Lung (tissue), 12 donors: ENCODE results near the gene CTDSPL. TPM values are rescaled to one million over a fixed set of nuclear protein-coding genes. Genes with fewer than 3 reads are reported as not detected.

Experiments used
- ATAC-seq: fragments of 200-7000 bp; cut with Tn5 transposase; one replicate; pipeline ENCODE4 v1.9.1; 2020; ENCODE audit warnings: moderate number of reproducible peaks; ENCODE audit not compliant: insufficient read depth, low FRiP score
- DNase-seq, 3 donors: peaks; one replicate each; pipeline ENCODE4 v3.0.0-alpha.2; 2013 to 2017
- H3K27ac ChIP-seq, 2 donors: one replicate each; pipeline ENCODE4 v1.5.1; 2013; ENCODE audit warnings: mild to moderate bottlenecking in 2 of 2, moderate library complexity in 2 of 2, control low read depth in 1 of 2, inconsistent platforms in 1 of 2, low read depth in 1 of 2, low read length in 1 of 2
- H3K27me3 ChIP-seq, 3 donors: one replicate each; pipeline ENCODE4 v1.5.1; 2013; ENCODE audit warnings: low read length in 2 of 3; ENCODE audit not compliant: control insufficient read depth in 3 of 3, insufficient read depth in 3 of 3
- H3K36me3 ChIP-seq, 4 donors: one replicate each; pipeline ENCODE4 v1.5.1; 2013; ENCODE audit warnings: low read length in 4 of 4, mild to moderate bottlenecking in 1 of 4, moderate library complexity in 1 of 4; ENCODE audit not compliant: control insufficient read depth in 4 of 4, insufficient read depth in 4 of 4
- H3K4me1 ChIP-seq, 5 donors: one replicate each; pipeline ENCODE4 v1.5.1; 2013; ENCODE audit warnings: low read length in 5 of 5, mild to moderate bottlenecking in 2 of 5, moderate library complexity in 1 of 5; ENCODE audit not compliant: control insufficient read depth in 5 of 5, insufficient read depth in 5 of 5
- H3K4me3 ChIP-seq: one replicate; pipeline ENCODE4 v1.5.1; 2013; ENCODE audit warnings: mild to moderate bottlenecking, control low read depth, moderate library complexity
- H3K9ac ChIP-seq, 2 donors: one replicate each; pipeline ENCODE4 v1.5.1; 2013; ENCODE audit warnings: low read length in 2 of 2, control low read depth in 1 of 2; ENCODE audit not compliant: insufficient read depth in 1 of 2
- H3K9me3 ChIP-seq, 4 donors: one replicate each; pipeline ENCODE4 v1.5.1; 2013; ENCODE audit warnings: low read length in 3 of 4, mild to moderate bottlenecking in 1 of 4, moderate library complexity in 1 of 4; ENCODE audit not compliant: control insufficient read depth in 4 of 4, insufficient read depth in 3 of 4
- CTCF ChIP-seq: IDR thresholded peaks from 2 replicates; pipeline ENCODE4 v1.5.1; 2012; ENCODE audit warnings: mild to moderate bottlenecking; ENCODE audit errors: control extremely low read depth, extremely low read depth
- WGBS, 2 donors: extraction: QIAGEN DNeasy Blood & Tissue Kit; methylation state at CpG; one replicate each; pipeline ENCODE4 v1.1.7; 2013; 5-methylcytosine and 5-hydroxymethylcytosine counted together
- polyA plus RNA-seq, 2 donors: library from polyadenylated mRNA; stranded (reverse); fragments of 200-250 nt; gene quantifications; one replicate each; pipeline ENCODE4 v1.2.1, GENCODE V29; 2013
- total RNA-seq, 2 donors: library from RNA; depleted of rRNA in 1 of 2; stranded (reverse); fragments of >200 nt in 1 of 2; gene quantifications; one replicate each; pipeline ENCODE4 v1.2.1, GENCODE V29; 2014 to 2021
- donor health status: control.
- donor health status: control.
- donor health status: Bipolar disorder and iron deficiency.
- donor health status: healthy.
- donor health status: DM: yes; HTN: yes; CAD: no.

Gene CTDSPL
- total and polyA plus RNA-seq, 4 donors: 12.5 to 79.1 (median 33.5) TPM

- Histone ChIP-seq H3K4me3 (no peak overlapping the region), H3K9ac (no peak overlapping the region), H3K9me3 (no peaks in the 10 kb centered on the region), H3K36me3 (peaks cover 0 to 57% (median 37%) of the 10 kb centered on the region in 4 donors), H3K4me1 (peaks cover 0 to 10% (median 4%) of the 10 kb centered on the region in 5 donors), H3K27ac (peak overlapping the region in 1 of 2 donors; percentile 57), H3K27me3 (no peaks in the 10 kb centered on the region)
- WGBS, 2 donors: 76 to 77% methylated on average over 11 of the region's 11 CpGs
- no peak for TF ChIP-seq CTCF
- ATAC-seq (no peak), DNase-seq (no peak)
Measured at GRCh38 chr3:38003817-38004414, 142.2 kb downstream of the CTDSPL start.

GRCh38 chr3:38004415-38005075 lies 142.9 kb downstream of the CTDSPL start:
- DNase-seq (peak; percentile 71 to 79 (median 73)), ATAC-seq (peak; percentile 68)
- TF ChIP-seq CTCF: peak; percentile 46
- Histone ChIP-seq H3K4me1 (peaks cover 0 to 10% (median 3%) of the 10 kb centered on the region in 5 donors), H3K27me3 (no peaks in the 10 kb centered on the region), H3K4me3 (no peak overlapping the region), H3K27ac (peak overlapping the region in 1 of 2 donors; percentile 57), H3K9me3 (no peaks in the 10 kb centered on the region), H3K36me3 (peaks cover 0 to 53% (median 37%) of the 10 kb centered on the region in 4 donors), H3K9ac (no peak overlapping the region)
- WGBS, 2 donors: 67 to 81% methylated on average over 14 of the region's 14 CpGs

- Histone ChIP-seq H3K27me3 (no peaks in the 10 kb centered on the region), H3K9me3 (no peaks in the 10 kb centered on the region), H3K4me1 (peaks cover 0 to 10% (median 3%) of the 10 kb centered on the region in 5 donors), H3K9ac (no peak overlapping the region), H3K27ac (no peak overlapping the region), H3K36me3 (peaks cover 0 to 54% (median 38%) of the 10 kb centered on the region in 4 donors), H3K4me3 (no peak overlapping the region)
- 82 to 88% methylated on average over 15 of the region's 15 CpGs for WGBS, 2 donors
- ATAC-seq (no peak), DNase-seq (peak; percentile 49 to 73 (median 69))
- TF ChIP-seq CTCF: no peak
Measured at GRCh38 chr3:38005076-38006020, 143.7 kb downstream of the CTDSPL start.
